ENCODE data around the gene DOCK4. TPM values are rescaled to one million over a fixed set of nuclear protein-coding genes. Genes with fewer than 3 reads are reported as not detected.

The DOCK4 gene
- total RNA-seq, 3 donors from 2014 or later, result 1.1 to 2.1 (median 2.1) TPM

DNA sequence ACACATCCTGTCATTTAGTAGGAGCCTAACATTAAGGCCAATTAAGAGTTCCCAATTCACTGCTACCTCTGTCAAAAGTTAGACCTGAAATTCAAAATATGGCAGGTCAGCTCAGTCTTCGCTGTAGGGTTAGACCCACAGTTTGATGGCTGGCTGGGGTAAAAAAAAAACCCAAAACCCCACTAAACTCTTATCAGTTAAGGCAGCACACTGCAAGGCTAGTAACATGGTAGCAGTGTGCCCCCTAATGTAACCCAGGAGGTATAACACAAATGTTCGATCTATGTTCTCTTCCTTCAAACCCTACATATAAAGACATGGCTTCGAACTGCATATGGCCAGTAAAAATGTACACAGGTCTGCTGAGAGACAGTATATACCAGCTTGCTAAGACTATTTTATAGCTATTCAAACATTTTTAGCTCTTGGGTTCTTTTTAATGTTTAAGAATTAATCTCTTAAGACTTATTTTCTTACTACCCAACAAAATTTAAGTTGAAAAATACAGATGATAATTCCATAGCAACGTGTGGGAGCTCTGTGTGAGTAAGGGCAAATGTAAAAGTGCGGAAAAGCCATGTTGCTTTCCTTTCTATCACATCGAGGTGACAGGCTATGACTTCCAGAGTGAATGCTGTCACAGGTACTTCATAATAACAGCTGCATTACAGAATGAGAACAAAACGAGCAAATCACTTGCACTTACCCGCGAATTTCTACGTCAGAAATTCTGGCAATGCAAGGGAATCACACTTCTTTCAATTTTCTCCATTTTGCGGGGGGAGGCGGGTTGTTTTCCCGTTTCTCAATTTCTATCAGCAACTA lies 475.5 kb downstream of the DOCK4 start:
- Mint-ChIP-seq H3K4me1 (ENCODE audit: low read depth) (no peaks in the 10 kb centered on the region), H3K4me3 (no peak overlapping the region), H3K27me3 (ENCODE audit: low read depth) (no peaks in the 10 kb centered on the region), H3K36me3 (ENCODE audit: insufficient read depth) (no peaks in the 10 kb centered on the region), H3K9me3 (no peaks in the 10 kb centered on the region)
- ATAC-seq, result no peak
- DNase-seq, result no peak

DNA sequence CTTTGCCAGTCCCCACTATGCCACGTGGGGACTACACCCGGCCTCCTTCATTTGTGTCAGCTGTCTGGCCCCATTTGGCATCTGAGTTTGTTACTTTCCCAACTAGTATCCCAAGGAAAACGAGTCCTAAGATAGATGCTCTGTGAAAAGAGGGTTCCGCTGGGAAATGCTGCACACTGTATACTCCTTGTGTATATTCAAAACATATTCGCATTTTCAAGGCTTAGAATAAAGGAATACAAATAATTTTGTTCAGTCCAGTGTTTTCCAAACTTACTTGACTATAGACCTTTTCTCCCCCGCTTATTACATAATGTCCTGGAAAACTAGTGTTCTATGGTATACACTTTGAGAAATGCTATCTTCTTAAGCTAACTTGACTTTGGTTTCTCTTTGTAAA lies 476.1 kb downstream of the DOCK4 start:
- Mint-ChIP-seq H3K9me3 (no peaks in the 10 kb centered on the region), H3K4me3 (no peak overlapping the region), H3K36me3 (ENCODE audit: insufficient read depth) (no peaks in the 10 kb centered on the region), H3K4me1 (ENCODE audit: low read depth) (no peaks in the 10 kb centered on the region), H3K27me3 (ENCODE audit: low read depth) (no peaks in the 10 kb centered on the region)
- DNase-seq, result no peak
- no peak for ATAC-seq

DNA sequence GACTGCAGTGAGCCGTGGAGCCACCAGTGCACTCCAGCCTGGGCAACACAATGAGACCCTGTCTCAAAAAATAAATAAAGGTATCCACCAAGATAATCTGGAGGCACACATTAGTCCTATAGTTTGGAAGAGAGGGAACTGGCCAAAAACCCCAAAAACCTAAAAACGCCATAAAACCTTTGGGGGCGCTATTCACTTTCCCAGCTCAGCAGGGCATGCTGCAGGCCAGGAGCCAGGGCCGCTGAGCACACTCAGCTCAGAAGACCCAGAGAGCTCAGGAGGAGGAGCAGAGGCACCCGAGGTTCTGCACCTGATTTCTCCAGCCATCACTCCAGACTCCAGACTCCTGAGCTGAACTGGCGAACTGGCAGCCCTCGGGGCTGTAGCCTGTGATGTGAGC lies 476.7 kb downstream of the DOCK4 start:
- Mint-ChIP-seq H3K27me3 (ENCODE audit: low read depth) (no peaks in the 10 kb centered on the region), H3K36me3 (ENCODE audit: insufficient read depth) (no peaks in the 10 kb centered on the region), H3K9me3 (no peaks in the 10 kb centered on the region), H3K4me3 (no peak overlapping the region), H3K4me1 (ENCODE audit: low read depth) (no peaks in the 10 kb centered on the region)
- ATAC-seq, result no peak
- no peak for DNase-seq

DNA sequence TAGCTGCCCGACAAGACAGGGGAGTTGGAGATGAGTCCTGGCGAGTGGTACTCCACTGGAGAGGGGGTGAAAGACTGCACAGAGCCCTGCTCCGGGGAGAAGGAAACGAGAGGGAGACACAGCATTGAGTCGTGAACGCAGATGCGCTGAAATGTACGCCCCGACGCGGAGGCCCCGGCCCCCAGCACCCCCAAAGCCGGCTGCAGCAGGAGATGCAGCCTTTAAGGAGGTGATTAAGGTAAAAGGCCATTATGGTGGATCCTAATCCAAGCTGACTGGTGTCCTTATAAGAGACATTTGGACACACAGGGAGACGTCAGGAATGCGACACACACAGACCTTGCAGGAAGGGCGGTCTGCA lies 477.6 kb downstream of the DOCK4 start:
- Mint-ChIP-seq H3K4me1 (ENCODE audit: low read depth) (no peaks in the 10 kb centered on the region), H3K36me3 (ENCODE audit: insufficient read depth) (no peaks in the 10 kb centered on the region), H3K9me3 (no peaks in the 10 kb centered on the region), H3K4me3 (no peak overlapping the region), H3K27me3 (ENCODE audit: low read depth) (no peaks in the 10 kb centered on the region)
- DNase-seq (no peak), ATAC-seq (no peak)

DNA sequence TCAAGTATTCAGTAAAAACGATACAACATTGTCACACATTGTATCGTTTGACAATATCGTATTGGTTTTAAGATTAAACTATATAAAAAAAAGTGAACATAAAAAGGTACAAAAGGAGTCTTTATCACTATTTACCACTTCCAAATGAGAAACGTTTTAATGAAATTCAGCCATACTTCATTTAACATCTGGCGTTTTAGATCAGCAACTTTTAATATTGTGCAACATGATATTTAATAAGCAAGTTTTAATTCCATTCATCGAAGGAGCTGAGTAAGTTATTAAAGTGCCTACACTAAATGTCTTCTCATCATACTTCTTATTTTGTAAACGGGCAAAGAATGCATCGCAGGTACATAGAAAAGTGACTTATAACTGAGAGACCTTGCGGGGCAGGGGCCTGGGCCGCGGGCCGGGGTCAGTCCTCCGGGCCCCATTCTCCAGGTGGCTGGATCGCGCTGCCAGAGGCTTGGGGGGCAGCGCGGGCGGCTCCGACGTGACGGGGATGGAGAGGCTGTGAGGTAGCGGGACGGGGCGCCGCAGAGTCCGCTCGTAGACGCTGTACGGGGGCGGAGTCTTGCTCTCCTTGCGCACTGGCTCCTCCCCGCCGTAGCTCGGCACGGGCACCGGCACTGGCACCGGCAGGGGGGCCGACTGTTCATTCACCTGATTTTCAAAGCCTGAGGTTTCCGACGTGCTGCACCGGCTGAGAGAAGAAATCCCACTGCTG lies 478.1 kb downstream of the DOCK4 start:
- H3K4me3 Mint-ChIP-seq, result no peak overlapping the region
- no peak for DNase-seq
- H3K9me3 Mint-ChIP-seq, result no peaks in the 10 kb centered on the region

DNA sequence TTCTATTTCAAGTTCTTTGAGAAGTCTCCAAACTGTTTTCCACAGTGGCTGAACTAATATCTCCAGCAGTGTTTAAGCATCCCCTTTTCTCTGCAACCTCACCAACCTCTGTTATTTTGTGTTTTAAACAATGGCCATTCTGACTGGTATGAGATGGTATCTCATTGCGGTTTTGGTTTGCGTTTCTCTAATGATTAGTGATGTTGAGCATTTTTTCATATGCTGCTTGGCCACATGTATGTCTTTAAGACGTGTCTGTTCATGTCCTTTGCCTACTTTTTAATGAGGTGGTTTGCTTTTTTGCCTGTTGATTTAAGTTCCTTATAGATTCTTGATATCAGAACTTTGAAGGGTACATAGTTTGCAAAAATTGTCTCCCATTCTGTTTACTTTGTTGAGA lies 487.3 kb downstream of the DOCK4 start:
- no peak for DNase-seq
- H3K4me1 Mint-ChIP-seq (ENCODE audit: low read depth), result no peaks in the 10 kb centered on the region

More for the DNA sequence above, 478.1 kb downstream of the DOCK4 start:
- Mint-ChIP-seq H3K4me1 (ENCODE audit: low read depth) (no peaks in the 10 kb centered on the region), H3K27me3 (ENCODE audit: low read depth) (no peaks in the 10 kb centered on the region), H3K36me3 (ENCODE audit: insufficient read depth) (no peaks in the 10 kb centered on the region)
- ATAC-seq, result peak in 1 of 2 donors; percentile 23

DNA sequence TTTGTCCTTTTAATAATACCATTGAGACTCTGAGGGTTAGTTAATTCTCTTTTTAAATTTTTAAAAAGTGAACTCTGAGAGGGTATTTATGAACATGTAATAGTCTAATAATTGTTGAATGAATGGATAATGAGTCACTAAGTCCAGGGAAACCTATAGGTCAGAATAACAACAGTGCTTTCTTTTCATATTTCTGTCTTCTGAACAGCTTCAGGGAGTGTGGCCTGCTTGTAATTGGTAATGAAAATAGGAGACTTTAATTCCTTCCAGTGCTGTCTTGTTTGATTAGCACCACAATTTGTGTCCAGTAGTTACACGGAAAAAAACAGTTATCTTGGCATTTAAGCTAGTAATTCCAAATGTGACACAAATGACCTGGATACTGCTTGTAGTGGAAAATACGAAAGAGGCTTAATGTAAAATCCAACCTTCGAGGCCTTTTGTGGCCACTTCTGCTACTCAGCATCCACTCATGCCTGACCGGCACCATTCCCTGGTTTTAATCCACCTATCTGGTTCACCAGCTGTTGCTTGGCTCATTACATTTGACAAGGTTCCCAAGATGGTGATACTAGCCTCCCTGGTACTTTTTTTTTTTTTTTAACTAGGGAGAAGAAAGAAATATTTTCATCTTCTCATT lies 494.7 kb downstream of the DOCK4 start:
- Mint-ChIP-seq H3K36me3 (ENCODE audit: insufficient read depth) (no peaks in the 10 kb centered on the region), H3K27me3 (ENCODE audit: low read depth) (no peaks in the 10 kb centered on the region), H3K4me3 (no peak overlapping the region), H3K9me3 (no peaks in the 10 kb centered on the region), H3K4me1 (ENCODE audit: low read depth) (no peaks in the 10 kb centered on the region)
- DNase-seq (no peak), ATAC-seq (no peak)

More for the DNA sequence above, 487.3 kb downstream of the DOCK4 start:
- ATAC-seq, result no peak
- Mint-ChIP-seq H3K4me3 (no peak overlapping the region), H3K36me3 (ENCODE audit: insufficient read depth) (no peaks in the 10 kb centered on the region), H3K9me3 (no peaks in the 10 kb centered on the region), H3K27me3 (ENCODE audit: low read depth) (no peaks in the 10 kb centered on the region)

DNA sequence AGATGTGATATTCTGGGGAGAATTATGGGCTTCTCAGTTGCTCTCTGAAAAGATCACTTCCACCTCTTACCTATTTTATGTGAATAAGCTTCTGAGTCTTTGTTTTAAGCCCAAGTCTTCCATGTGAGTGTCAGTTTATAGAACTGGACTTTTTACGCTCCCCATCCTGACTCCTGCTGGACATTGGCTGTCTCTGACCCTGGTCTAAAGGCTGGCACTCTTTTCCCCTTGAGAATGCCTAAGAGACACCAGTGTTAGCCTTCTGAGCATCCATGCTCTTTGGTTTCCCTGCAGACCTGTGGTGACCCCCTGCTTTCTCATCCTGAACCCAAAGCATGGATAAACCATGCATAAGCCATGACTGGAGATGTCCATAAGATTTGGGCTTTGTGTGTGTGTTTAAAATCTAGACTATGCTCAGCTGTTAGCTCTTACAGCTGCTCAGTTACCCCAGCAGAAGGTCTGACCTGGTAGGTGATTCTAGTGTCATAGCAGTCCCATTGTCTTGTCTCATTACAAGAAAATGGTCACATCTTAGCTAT lies 495.3 kb downstream of the DOCK4 start:
- H3K4me1 Mint-ChIP-seq (ENCODE audit: low read depth), result no peaks in the 10 kb centered on the region
- DNase-seq (no peak), ATAC-seq (no peak)
- H3K9me3 Mint-ChIP-seq, result no peaks in the 10 kb centered on the region
- H3K4me3 Mint-ChIP-seq, result no peak overlapping the region
- H3K27me3 Mint-ChIP-seq (ENCODE audit: low read depth), result no peaks in the 10 kb centered on the region
- H3K36me3 Mint-ChIP-seq (ENCODE audit: insufficient read depth), result no peaks in the 10 kb centered on the region

DNA sequence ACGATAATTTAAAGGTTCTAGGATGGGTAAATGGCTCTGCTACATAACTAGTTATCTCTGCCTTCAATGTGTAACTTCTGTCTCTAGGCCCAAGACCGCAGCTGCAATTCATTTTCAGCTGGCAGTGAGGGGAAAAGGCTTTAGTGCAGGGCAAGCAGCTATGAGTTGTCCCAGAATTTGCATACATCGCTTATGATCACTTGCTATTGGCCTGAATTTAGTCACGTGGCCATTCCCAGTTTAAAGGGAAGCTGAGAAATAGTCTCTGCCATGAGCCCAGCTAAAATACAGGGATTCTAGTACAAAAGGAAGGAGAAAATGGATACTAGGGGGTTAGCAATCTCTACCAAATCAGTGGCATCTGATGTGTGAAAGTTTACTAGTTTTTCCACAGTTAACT lies 498.1 kb downstream of the DOCK4 start:
- Mint-ChIP-seq H3K27me3 (ENCODE audit: low read depth) (peaks cover 3% of the 10 kb centered on the region), H3K4me3 (no peak overlapping the region), H3K36me3 (ENCODE audit: insufficient read depth) (no peaks in the 10 kb centered on the region), H3K9me3 (no peaks in the 10 kb centered on the region), H3K4me1 (ENCODE audit: low read depth) (no peaks in the 10 kb centered on the region)
- ATAC-seq, result no peak
- DNase-seq, result no peak

DNA sequence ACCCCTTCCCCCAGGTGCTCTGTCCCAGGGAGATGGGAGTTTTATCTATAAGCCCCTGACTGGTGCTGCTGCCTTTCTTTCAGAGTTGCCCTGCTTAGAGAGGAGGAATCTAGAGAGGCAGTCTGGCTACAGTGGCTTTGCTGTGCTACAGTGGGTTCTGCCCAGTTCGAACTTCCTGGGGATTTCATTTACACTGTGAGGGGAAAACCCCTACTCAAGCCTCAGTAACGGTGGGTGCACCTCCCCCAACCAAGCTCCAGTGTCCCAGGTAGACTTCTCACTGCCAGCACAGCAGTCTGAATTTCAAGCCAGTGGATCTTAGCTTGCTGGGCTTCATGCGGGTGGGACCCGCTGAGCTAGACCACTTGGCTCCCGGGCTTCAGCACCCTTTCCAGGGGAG lies 500.4 kb downstream of the DOCK4 start:
- no peak for DNase-seq
- Mint-ChIP-seq H3K4me1 (ENCODE audit: low read depth) (no peaks in the 10 kb centered on the region), H3K36me3 (ENCODE audit: insufficient read depth) (no peaks in the 10 kb centered on the region), H3K9me3 (no peaks in the 10 kb centered on the region), H3K4me3 (no peak overlapping the region), H3K27me3 (ENCODE audit: low read depth) (peaks cover 3% of the 10 kb centered on the region)
- no peak for ATAC-seq

DNA sequence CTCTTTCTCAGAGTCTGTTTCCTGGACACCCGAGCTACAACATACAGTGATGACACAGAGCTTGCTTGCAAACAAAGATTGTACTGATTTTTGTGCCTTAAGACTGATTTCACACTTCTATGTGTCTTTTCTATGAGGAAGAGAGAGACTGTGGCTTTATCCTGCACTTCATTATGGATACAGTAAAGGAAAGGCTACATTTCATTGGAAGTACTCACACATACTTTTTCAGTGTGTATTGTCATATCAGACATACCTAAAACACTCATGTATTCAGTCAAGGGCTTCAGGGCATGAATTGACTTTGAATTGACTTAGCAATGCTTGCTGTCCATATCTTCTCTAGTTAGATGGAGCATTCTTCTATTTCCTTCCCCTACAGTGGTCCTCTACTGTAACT lies 508.4 kb downstream of the DOCK4 start:
- ATAC-seq (no peak), DNase-seq (no peak)
- no peaks in the 10 kb centered on the region for H3K4me1 Mint-ChIP-seq (ENCODE audit: low read depth)
- no peaks in the 10 kb centered on the region for H3K27me3 Mint-ChIP-seq (ENCODE audit: low read depth)
- no peaks in the 10 kb centered on the region for H3K36me3 Mint-ChIP-seq (ENCODE audit: insufficient read depth)
- no peaks in the 10 kb centered on the region for H3K9me3 Mint-ChIP-seq
- no peak overlapping the region for H3K4me3 Mint-ChIP-seq

DNA sequence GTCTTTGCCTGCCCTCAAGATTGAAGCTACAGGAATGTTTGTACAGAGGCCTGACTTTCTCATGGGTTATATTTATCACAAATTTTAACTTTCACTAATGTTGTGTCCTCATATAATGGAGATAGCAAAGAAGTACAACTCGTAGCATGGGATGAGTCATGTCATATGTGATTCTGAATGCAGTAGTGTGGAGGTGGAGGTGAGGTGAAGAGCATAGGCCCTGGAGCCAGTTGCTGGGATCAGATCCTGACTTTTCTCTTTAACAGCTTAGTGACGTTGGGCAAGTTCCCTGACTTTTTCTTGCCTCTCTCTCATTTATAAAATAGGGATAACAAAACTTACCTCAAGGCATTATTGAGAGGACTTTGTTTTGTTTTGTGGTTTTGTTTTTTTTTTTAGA lies 511.8 kb downstream of the DOCK4 start:
- ATAC-seq (no peak), DNase-seq (no peak)
- Mint-ChIP-seq H3K4me1 (ENCODE audit: low read depth) (no peaks in the 10 kb centered on the region), H3K4me3 (no peak overlapping the region), H3K36me3 (ENCODE audit: insufficient read depth) (no peaks in the 10 kb centered on the region), H3K27me3 (ENCODE audit: low read depth) (peaks cover 2% of the 10 kb centered on the region), H3K9me3 (no peaks in the 10 kb centered on the region)

DNA sequence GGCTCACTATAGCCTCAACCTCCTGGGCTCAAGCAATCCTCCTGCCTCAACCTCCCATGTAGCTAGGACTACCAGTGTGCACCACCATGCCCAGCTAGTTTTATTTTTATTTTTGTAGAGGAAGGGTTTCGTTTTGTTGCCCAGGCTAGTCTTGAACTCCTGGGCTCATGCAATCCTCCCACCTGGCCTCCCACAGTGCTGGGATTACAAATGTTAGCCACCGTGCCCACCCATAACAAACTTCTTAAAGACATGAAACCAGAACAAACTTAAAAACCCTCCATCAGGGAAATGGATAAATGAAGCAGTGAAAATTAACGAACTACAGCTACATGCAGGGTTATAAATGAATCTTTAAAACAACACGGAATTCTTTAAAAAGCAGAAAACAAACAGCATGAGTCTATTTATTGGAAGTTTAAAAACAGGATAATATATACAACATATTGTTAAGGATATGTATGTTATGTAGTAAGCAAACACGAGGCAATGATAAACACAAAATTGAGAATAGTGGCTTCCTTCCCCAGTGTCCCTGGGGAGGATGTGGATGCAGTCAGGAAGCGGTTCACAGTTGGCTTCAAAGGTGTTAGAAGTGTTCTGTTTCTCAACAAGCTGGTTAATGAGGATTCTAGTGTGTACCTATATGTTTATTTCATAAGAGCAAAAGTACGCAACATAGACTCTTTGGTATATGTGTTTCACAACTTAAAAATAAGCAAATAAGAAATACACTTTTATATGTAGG lies 515.7 kb downstream of the DOCK4 start:
- ATAC-seq (no peak), DNase-seq (no peak)
- no peak overlapping the region for H3K4me3 Mint-ChIP-seq
- H3K27me3 Mint-ChIP-seq (ENCODE audit: low read depth), result peaks cover 4% of the 10 kb centered on the region
- H3K4me1 Mint-ChIP-seq (ENCODE audit: low read depth), result no peaks in the 10 kb centered on the region
- no peaks in the 10 kb centered on the region for H3K9me3 Mint-ChIP-seq
- H3K36me3 Mint-ChIP-seq (ENCODE audit: insufficient read depth), result no peaks in the 10 kb centered on the region

DNA sequence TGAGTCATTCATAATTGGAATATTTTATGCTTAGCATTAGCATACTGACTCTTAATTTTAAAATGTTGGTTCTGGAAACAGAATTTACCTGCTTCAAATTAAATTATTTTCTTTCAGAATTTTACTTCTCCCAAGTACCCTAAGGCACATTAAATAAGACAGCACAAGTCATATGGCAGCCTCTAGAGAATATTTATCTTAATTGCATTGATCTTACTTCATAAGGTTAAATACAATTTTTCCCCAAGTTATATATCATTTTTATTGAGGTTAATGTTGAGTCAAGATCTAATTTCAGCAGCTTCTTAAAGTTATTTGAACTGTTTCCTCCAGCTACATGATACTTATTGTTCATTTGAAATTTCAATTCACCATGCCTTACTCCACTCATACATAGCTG lies 520.9 kb downstream of the DOCK4 start:
- Mint-ChIP-seq H3K4me3 (no peak overlapping the region), H3K9me3 (no peaks in the 10 kb centered on the region), H3K36me3 (ENCODE audit: insufficient read depth) (no peaks in the 10 kb centered on the region), H3K27me3 (ENCODE audit: low read depth) (peaks cover 2% of the 10 kb centered on the region), H3K4me1 (ENCODE audit: low read depth) (no peaks in the 10 kb centered on the region)
- DNase-seq, result no peak
- ATAC-seq, result no peak
